UCSD-AML1 (cell line): ENCODE measurements around the gene ATP1A1.

Source experiments
- DNase-seq: peaks from one replicate; lab custom pipeline; 2025; ENCODE audit not compliant: unreplicated experiment; lab: John Stamatoyannopoulos, UW

The ATP1A1 gene

GRCh38 chr1:116389013-116389412 lies 16.0 kb downstream of the ATP1A1 start:
- no peak for DNase-seq

GRCh38 chr1:116389686-116390085 lies 16.6 kb downstream of the ATP1A1 start:
- no peak for DNase-seq

- DNase-seq: no peak
Observed at GRCh38 chr1:116390195-116390594, 17.2 kb downstream of the ATP1A1 start.

- no peak for DNase-seq
Observed at GRCh38 chr1:116391185-116391584, 18.1 kb downstream of the ATP1A1 start.

- no peak for DNase-seq
Observed at GRCh38 chr1:116392717-116393404, 19.8 kb downstream of the ATP1A1 start.

- DNase-seq: no peak
Observed at GRCh38 chr1:116393792-116394191, 20.7 kb downstream of the ATP1A1 start.

GRCh38 chr1:116394270-116394669 lies 21.2 kb downstream of the ATP1A1 start:
- DNase-seq: no peak

- no peak for DNase-seq
Observed at GRCh38 chr1:116396769-116397168, 23.7 kb downstream of the ATP1A1 start.

- no peak for DNase-seq
Observed at GRCh38 chr1:116397728-116398127, 24.7 kb downstream of the ATP1A1 start.

GRCh38 chr1:116400780-116401179 lies 27.7 kb downstream of the ATP1A1 start:
- no peak for DNase-seq

- DNase-seq: no peak
Observed at GRCh38 chr1:116401646-116402176, 28.7 kb downstream of the ATP1A1 start.

GRCh38 chr1:116402333-116402732 lies 29.3 kb downstream of the ATP1A1 start:
- no peak for DNase-seq

- no peak for DNase-seq
Observed at GRCh38 chr1:116403496-116404136, 30.6 kb downstream of the ATP1A1 start.

- DNase-seq: no peak
Observed at GRCh38 chr1:116404699-116405098, 31.7 kb downstream of the ATP1A1 start.

GRCh38 chr1:116405241-116406135 lies 32.4 kb downstream of the ATP1A1 start:
- DNase-seq: no peak

- no peak for DNase-seq
Observed at GRCh38 chr1:116407033-116407432, 34.0 kb downstream of the ATP1A1 start.

- no peak for DNase-seq
Observed at GRCh38 chr1:116408193-116408592, 35.1 kb downstream of the ATP1A1 start.

- no peak for DNase-seq
Observed at GRCh38 chr1:116408803-116409720, 36.0 kb downstream of the ATP1A1 start.

- no peak for DNase-seq
Observed at GRCh38 chr1:116409751-116410191, 36.7 kb downstream of the ATP1A1 start.

GRCh38 chr1:116411784-116412479 lies 38.9 kb downstream of the ATP1A1 start:
- DNase-seq: no peak
